ENCODE data around the gene ABCC11.

The ABCC11 gene

GRCh38 chr16:48157302-48157701, 90.0 kb downstream of the ABCC11 start:
- DNase-seq (ENCODE audit: insufficient read length, low spot score) (no peak), FAIRE-seq (no peak)
- no peak for TF ChIP-seq POLR2AphosphoS5 (IDR thresholded peaks at IDR 0.05; ENCODE audit: low read depth, low read length)
- no peak for TF ChIP-seq POU2F2 (IDR thresholded peaks at IDR 0.05; ENCODE audit: low read depth, low read length)
- TF ChIP-seq TAF1 (IDR thresholded peaks at IDR 0.05; ENCODE audit: low read depth, low read length): no peak
- TF ChIP-seq PAX5 (IDR thresholded peaks at IDR 0.05; ENCODE audit: insufficient read depth, low read length, severe bottlenecking): no peak
- TF ChIP-seq POLR2A (IDR thresholded peaks at IDR 0.05; ENCODE audit: low read depth, low read length): no peak
- TF ChIP-seq SPI1 (IDR thresholded peaks at IDR 0.05; ENCODE audit: low read depth, low read length): no peak

GRCh38 chr16:48156790-48157209, 90.5 kb downstream of the ABCC11 start:
- peak; percentile 56 for DNase-seq (ENCODE audit: insufficient read length, low spot score)
- TF ChIP-seq POU2F2 (IDR thresholded peaks at IDR 0.05; ENCODE audit: low read depth, low read length) (no peak), SPI1 (IDR thresholded peaks at IDR 0.05; ENCODE audit: low read depth, low read length) (no peak)
- FAIRE-seq: peak; percentile 90

GRCh38 chr16:48155926-48156789, 91.2 kb downstream of the ABCC11 start, which contains the start of gene ABCC12:
TSS of gene ABCC12 (minus strand) at chr16:48155993. CDS start at chr16:48146424, 9,569 bp downstream.
- no peak for FAIRE-seq
- no peak for DNase-seq (ENCODE audit: insufficient read length, low spot score)
- TF ChIP-seq PAX5 (IDR thresholded peaks at IDR 0.05; ENCODE audit: insufficient read depth, low read length, severe bottlenecking) (no peak), SPI1 (IDR thresholded peaks at IDR 0.05; ENCODE audit: low read depth, low read length) (no peak), POLR2A (IDR thresholded peaks at IDR 0.05; ENCODE audit: low read depth, low read length) (no peak), POU2F2 (IDR thresholded peaks at IDR 0.05; ENCODE audit: low read depth, low read length) (no peak), POLR2AphosphoS5 (IDR thresholded peaks at IDR 0.05; ENCODE audit: low read depth, low read length) (no peak), TAF1 (IDR thresholded peaks at IDR 0.05; ENCODE audit: low read depth, low read length) (no peak)

GRCh38 chr16:48153774-48154173, 93.6 kb downstream of the ABCC11 start:
- no peak for TF ChIP-seq PAX5 (IDR thresholded peaks at IDR 0.05; ENCODE audit: insufficient read depth, low read length, severe bottlenecking)

GRCh38 chr16:48152226-48152625, 95.1 kb downstream of the ABCC11 start:
- TF ChIP-seq TAF1 (IDR thresholded peaks at IDR 0.05; ENCODE audit: low read depth, low read length) (no peak), POU2F2 (IDR thresholded peaks at IDR 0.05; ENCODE audit: low read depth, low read length) (no peak), PAX5 (IDR thresholded peaks at IDR 0.05; ENCODE audit: insufficient read depth, low read length, severe bottlenecking) (no peak)
- DNase-seq (ENCODE audit: insufficient read length, low spot score) (no peak), FAIRE-seq (no peak)

More at GRCh38 chr16:48153774-48154173, 93.6 kb downstream of the ABCC11 start:
- DNase-seq (ENCODE audit: insufficient read length, low spot score): no peak
- no peak for FAIRE-seq

- DNase-seq (ENCODE audit: insufficient read length, low spot score) (no peak), FAIRE-seq (no peak)
- no peak for TF ChIP-seq POU2F2 (IDR thresholded peaks at IDR 0.05; ENCODE audit: low read depth, low read length)
- TF ChIP-seq TAF1 (IDR thresholded peaks at IDR 0.05; ENCODE audit: low read depth, low read length): no peak
- no peak for TF ChIP-seq SPI1 (IDR thresholded peaks at IDR 0.05; ENCODE audit: low read depth, low read length)
- no peak for TF ChIP-seq PAX5 (IDR thresholded peaks at IDR 0.05; ENCODE audit: insufficient read depth, low read length, severe bottlenecking)
- TF ChIP-seq POLR2A (IDR thresholded peaks at IDR 0.05; ENCODE audit: low read depth, low read length): no peak
- TF ChIP-seq POLR2AphosphoS5 (IDR thresholded peaks at IDR 0.05; ENCODE audit: low read depth, low read length): no peak
Observed at GRCh38 chr16:48150707-48151106, 96.6 kb downstream of the ABCC11 start.

GRCh38 chr16:48146710-48147109, 100.6 kb downstream of the ABCC11 start:
- no peak for FAIRE-seq
- TF ChIP-seq POU2F2 (IDR thresholded peaks at IDR 0.05; ENCODE audit: low read depth, low read length): no peak
- TF ChIP-seq SPI1 (IDR thresholded peaks at IDR 0.05; ENCODE audit: low read depth, low read length): no peak
- TF ChIP-seq POLR2AphosphoS5 (IDR thresholded peaks at IDR 0.05; ENCODE audit: low read depth, low read length): no peak
- no peak for TF ChIP-seq POLR2A (IDR thresholded peaks at IDR 0.05; ENCODE audit: low read depth, low read length)
- no peak for TF ChIP-seq PAX5 (IDR thresholded peaks at IDR 0.05; ENCODE audit: insufficient read depth, low read length, severe bottlenecking)
- no peak for TF ChIP-seq TAF1 (IDR thresholded peaks at IDR 0.05; ENCODE audit: low read depth, low read length)

GRCh38 chr16:48146131-48146530, 101.2 kb downstream of the ABCC11 start:
- FAIRE-seq (no peak), DNase-seq (ENCODE audit: insufficient read length, low spot score) (no peak)
- TF ChIP-seq POLR2A (IDR thresholded peaks at IDR 0.05; ENCODE audit: low read depth, low read length): no peak

More at GRCh38 chr16:48146710-48147109, 100.6 kb downstream of the ABCC11 start:
- DNase-seq (ENCODE audit: insufficient read length, low spot score): no peak

- TF ChIP-seq POU2F2 (IDR thresholded peaks at IDR 0.05; ENCODE audit: low read depth, low read length) (no peak), SPI1 (IDR thresholded peaks at IDR 0.05; ENCODE audit: low read depth, low read length) (no peak), TAF1 (IDR thresholded peaks at IDR 0.05; ENCODE audit: low read depth, low read length) (no peak), POLR2AphosphoS5 (IDR thresholded peaks at IDR 0.05; ENCODE audit: low read depth, low read length) (no peak), PAX5 (IDR thresholded peaks at IDR 0.05; ENCODE audit: insufficient read depth, low read length, severe bottlenecking) (no peak), POLR2A (IDR thresholded peaks at IDR 0.05; ENCODE audit: low read depth, low read length) (no peak)
- no peak for FAIRE-seq
- no peak for DNase-seq (ENCODE audit: insufficient read length, low spot score)
Observed at GRCh38 chr16:48143812-48144368, 103.4 kb downstream of the ABCC11 start.

- TF ChIP-seq POU2F2 (IDR thresholded peaks at IDR 0.05; ENCODE audit: low read depth, low read length) (no peak), POLR2AphosphoS5 (IDR thresholded peaks at IDR 0.05; ENCODE audit: low read depth, low read length) (no peak), PAX5 (IDR thresholded peaks at IDR 0.05; ENCODE audit: insufficient read depth, low read length, severe bottlenecking) (no peak), POLR2A (IDR thresholded peaks at IDR 0.05; ENCODE audit: low read depth, low read length) (no peak), TAF1 (IDR thresholded peaks at IDR 0.05; ENCODE audit: low read depth, low read length) (no peak), SPI1 (IDR thresholded peaks at IDR 0.05; ENCODE audit: low read depth, low read length) (no peak)
- FAIRE-seq (no peak), DNase-seq (ENCODE audit: insufficient read length, low spot score) (no peak)
Observed at GRCh38 chr16:48140821-48141220, 106.5 kb downstream of the ABCC11 start.
